NCI-H2227 treated with DMSO at 0.1 percent for 48 hours (cell line): ENCODE results near the gene PLK5.

ENCODE experiments used
- DNase-seq: peaks from one replicate; lab custom pipeline; 2025; lab: John Stamatoyannopoulos, UW

The PLK5 gene

DNA sequence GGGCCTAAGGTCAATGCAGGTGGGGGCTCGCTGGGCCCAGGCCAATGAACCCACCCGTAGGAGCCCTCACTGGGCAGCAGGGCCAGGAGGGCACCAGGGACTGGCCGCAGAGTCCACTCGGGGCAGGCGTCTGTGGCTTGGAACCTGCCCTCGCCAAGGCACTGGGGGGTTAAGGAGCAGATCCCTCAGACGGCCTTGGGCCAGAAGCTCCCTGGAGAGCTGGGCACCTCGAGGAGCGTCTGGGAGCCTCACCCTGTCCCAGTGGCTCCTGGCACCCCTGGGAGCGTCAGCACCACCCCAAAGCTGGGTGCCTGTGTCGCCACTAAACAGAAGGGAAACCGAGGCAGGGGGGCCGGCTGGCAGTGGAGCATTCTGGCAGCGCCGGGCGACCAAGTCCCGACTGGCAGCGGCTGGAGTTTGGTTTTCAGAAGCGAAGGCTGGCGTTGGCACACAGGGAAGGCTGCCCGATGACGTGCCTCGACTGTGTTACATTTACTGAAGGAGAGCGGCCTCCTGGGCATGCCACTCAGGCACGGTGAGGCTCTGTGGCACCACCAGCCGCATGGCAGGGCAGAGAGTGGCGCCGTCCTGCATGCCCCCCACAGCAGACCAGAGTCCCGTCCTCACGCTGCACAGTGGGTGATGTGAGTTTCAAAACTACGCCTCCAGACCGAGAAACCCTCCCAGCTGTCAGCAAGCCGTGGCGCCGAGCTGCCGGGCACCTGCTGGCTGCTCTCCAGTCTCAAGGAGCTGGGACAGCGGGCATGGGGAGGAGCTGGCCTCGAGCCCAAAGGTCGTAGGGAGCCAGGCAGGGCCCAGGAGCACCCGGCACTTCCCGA, 53.4 kb downstream of the PLK5 start:
- no peak for DNase-seq

DNA sequence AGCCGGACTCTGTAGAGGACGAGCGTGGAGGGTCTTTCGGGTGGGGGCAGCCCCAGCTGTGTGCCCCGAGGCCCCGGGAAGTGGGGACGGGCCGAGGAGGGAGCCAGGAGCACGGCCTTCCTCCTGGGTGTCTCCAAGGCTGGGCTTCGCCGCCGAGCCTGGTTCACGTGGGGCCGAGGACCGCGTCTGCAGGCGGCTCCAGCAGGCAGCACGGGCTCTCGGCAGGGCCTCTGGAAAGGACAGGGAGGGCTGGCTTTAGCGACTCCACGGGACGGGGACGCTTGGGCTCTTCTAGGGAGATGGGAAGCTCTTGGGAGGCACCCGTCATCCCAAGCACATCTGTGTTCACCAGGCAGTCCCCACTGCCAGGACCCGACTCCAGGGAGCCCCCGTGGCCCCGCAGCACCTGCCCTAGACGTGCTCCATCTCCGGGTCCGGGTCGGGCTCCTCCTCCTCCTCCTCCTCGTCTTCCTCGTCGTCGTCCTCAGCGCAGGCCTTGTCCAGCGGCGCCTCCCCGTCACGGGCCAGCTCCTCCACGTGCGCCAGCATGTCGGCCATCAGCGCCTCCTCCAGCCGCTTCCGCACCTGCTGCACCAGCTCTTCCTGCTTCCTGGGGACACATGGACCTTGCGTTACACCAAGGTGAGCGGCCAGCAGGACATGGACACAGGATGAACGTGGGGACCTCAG, 54.2 kb downstream of the PLK5 start:
- no peak for DNase-seq

GRCh38 chr19:1579222-1579621, 55.3 kb downstream of the PLK5 start:
- DNase-seq = no peak

DNA sequence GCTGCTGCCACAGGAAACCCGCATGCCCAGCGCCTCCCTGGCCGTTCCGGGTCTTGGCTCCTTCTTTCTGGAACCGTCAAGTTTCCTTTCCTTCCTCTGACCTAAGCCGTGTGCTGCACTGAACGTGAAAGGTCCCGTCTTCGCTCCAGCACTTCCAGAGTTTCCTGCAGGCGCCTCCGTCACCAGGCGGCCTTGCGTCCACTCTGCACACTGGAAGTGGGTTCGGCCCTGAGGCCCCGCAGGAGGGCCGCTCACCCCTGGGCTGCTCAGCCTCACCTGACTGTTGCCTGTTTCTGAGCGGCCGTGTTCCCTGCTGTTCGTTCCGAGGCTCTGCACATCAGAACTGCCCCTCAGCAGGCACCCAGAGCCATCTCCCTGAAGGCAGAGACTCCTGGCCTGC, 56.5 kb downstream of the PLK5 start:
- DNase-seq = no peak

DNA sequence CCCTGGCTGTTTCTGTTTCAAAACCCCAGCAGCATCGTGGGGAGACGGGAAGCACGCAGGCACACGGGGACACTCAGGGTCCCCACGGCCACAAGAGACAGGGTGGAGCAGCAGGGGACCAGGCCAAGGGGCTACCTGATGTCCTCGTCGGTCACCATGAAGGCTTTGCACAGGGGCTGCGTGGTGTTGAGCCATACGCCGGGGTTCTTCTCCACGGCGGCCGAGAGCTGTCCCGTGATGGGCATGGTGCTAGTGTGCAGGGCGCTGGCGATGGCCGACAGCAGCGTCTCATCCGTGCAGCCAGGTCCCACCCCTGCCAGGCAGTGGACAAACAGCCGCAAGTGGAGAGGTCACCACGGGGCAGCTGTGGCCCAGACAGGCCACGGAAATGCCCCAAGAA, 57.1 kb downstream of the PLK5 start:
- no peak for DNase-seq

DNA sequence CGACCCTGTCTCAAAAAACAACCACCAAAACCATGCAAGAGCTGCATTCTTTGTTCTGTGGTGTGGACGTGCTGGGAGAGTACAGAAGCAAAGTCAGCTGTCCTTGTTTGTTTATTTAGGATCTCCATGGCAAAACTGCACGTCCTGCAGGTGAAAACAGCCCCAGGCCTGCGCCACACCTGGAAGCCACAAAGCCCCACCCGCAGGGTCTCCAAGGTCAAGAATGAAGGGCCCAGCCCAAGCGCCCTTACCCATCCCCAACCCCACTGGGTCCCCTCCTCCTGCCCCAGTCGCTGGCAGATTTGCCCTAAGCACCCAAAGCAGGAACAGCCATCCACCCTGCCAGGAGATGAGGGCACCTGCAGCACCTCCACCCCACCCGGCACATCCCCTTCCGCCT, 58.3 kb downstream of the PLK5 start:
- DNase-seq = no peak

DNA sequence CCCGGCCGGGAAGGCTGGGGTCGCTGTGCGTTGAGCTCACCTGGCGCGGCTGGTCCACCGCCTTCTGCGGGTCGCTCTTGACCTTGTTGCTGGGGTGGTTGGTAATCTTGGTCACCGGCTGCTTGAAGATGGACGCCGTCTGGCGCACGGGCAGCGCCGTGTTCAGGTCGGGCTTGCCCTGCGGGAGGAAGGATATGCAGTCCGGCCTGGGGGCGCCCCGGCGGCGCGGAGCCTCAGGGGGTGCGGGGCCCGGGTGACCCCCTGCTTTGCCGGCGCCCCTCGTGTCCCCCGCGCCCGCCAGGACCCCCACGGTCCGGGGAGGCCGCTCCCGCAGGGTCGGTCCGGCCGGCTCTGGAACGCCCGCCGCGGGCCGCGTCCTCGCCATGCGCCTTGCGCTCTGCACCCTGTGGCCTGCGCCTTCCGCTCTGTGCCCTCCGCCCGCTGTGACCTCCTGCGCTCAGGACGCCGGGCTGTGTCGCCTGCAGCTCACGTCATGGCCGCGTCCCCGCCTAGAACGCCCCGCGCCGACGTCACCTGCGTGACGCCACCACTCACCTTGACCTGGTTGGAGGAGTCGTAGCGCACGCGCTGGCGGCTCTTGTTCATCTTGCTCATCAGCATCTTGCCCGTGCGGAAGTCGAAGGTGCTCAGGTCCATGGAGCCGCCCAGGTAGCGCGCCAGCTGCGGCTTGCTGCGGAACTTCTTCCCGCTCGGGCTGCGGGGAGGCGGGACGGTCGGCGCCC, 60.8 kb downstream of the PLK5 start:
- no peak for DNase-seq

- DNase-seq = no peak
These were observed 61.3 kb downstream of the PLK5 start for GRCh38 chr19:1585243-1585580.
